Esophagus muscularis mucosa (tissue), 4 donors: ENCODE data around the gene CEP290. TPM values are rescaled to one million over a fixed set of nuclear protein-coding genes. Genes with fewer than 3 reads are reported as not detected.

Source experiments
- DNase-seq: peaks from one replicate; pipeline ENCODE4 v3.0.0-alpha.2; 2017; ENCODE audit errors: extremely low spot score
- H3K27ac ChIP-seq, 4 donors: fragments of 200-600 bp; sonication (generic); replicated peaks in 1 of 4; 1 replicate in 3 of 4; 2 replicates in 1 of 4; pipeline ENCODE4 v1.5.1; 2016 to 2019; ENCODE audit warnings: mild to moderate bottlenecking in 1 of 4
- H3K27me3 ChIP-seq, 4 donors: fragments of 200-600 bp; sonication (generic); one replicate each; pipeline versions ENCODE4 v1.5.1 to v1.6.0; 2016 to 2019
- H3K36me3 ChIP-seq, 4 donors: fragments of 200-600 bp; sonication (generic); one replicate each; pipeline ENCODE4 v1.5.1; 2016 to 2019
- H3K4me1 ChIP-seq, 4 donors: fragments of 200-600 bp; sonication (generic); one replicate each; pipeline ENCODE4 v1.5.1; 2016 to 2019
- H3K4me3 ChIP-seq, 4 donors: fragments of 200-600 bp; sonication (generic); 1 replicate in 2 of 4; 2 replicates in 2 of 4; pipeline ENCODE4 v1.5.1; 2016 to 2019; ENCODE audit warnings: mild to moderate bottlenecking in 4 of 4, moderate library complexity in 1 of 4
- H3K9me3 ChIP-seq, 4 donors: fragments of 200-600 bp; sonication (generic); 1 replicate in 3 of 4; 2 replicates in 1 of 4; pipeline ENCODE4 v1.5.1; 2016 to 2019
- CTCF ChIP-seq, 3 experiments: fragments of 200-600 bp in 2 of 3; fragments of 450-650 bp in 1 of 3; sonication (generic) in 2 of 3; IDR thresholded peaks; one replicate each; pipeline ENCODE4 v1.5.1; 2017 to 2019; ENCODE audit warnings: antibody characterized with exemption in 3 of 3, mild to moderate bottlenecking in 2 of 3, moderate library complexity in 1 of 3
- EP300 ChIP-seq: sonication (generic); formaldehyde crosslinking; IDR thresholded peaks from one replicate; pipeline ENCODE4 v1.6.1; 2017; ENCODE audit warnings: antibody characterized with exemption
- POLR2A ChIP-seq: fragments of 450-650 bp; IDR thresholded peaks from one replicate; pipeline ENCODE4 v1.6.1; 2017; ENCODE audit warnings: antibody characterized with exemption, moderate library complexity, mild to moderate bottlenecking, low read depth
- POLR2AphosphoS5 ChIP-seq, 2 donors: sonication (generic); formaldehyde crosslinking; IDR thresholded peaks; one replicate each; pipeline ENCODE4 v1.6.1; 2017; ENCODE audit warnings: antibody characterized with exemption in 2 of 2
- WGBS: methylation state at CpG from one replicate; pipeline ENCODE4 v1.1.5; 2018; 5-methylcytosine and 5-hydroxymethylcytosine counted together
- intact Hi-C: fragments of 100-400 bp; cut with DNase I; formaldehyde crosslinking; loops from one replicate; pipeline ENCODE4 v1.15.1; 2023
- total RNA-seq, 4 donors: library from RNA; depleted of rRNA; stranded (reverse); fragments of >200 nt; gene quantifications; one replicate each; pipeline versions ENCODE4 v1.1.0 to v1.2.1, GENCODE V29; 2016

CEP290 gene
- total RNA-seq, 4 donors from 2014 or later: 8.1 to 18.1 (median 13.6) TPM

DNA sequence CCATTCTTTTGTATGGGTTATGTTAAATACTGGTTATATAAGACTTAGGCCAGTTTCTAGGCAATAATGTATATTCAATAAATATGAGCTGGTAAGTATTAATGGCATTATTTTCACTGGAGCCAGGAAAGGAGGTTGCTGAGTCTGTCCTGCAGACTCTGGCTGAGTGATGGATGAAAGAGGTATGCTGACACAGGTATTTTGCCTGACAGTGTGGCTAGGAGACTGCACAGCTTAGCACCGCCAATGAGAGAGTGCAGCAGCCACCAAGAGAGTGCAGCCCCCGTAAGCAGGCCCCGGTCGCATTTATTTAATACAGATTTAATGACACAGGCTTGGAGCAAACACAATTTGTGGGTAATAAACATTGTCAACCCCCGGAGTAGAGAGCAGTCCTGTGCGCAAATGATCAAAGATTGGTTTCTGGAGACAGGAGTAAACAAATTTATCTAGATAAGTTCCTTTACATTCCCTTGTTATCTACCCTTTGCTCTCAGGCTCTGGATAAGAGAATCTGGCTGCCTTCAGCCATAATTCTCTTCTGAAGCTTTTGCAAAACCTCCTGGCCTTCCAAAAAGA is 37.6 kb upstream of the CEP290 start:
- no peak for TF ChIP-seq POLR2AphosphoS5 (IDR thresholded peaks at IDR 0.05)
- no peak for TF ChIP-seq POLR2A
- TF ChIP-seq EP300: no peak
- TF ChIP-seq CTCF (IDR thresholded peaks at IDR 0.05): no peak
- WGBS: 94% methylated on average over 6 of the region's 6 CpGs
- intact Hi-C loops: loop anchor here (10.0 kb wide), 1 partner anchor 215 kb away; no protein-coding TSS in a partner anchor
- Histone ChIP-seq H3K27me3 (no peaks in the 10 kb centered on the region), H3K4me1 (no peaks in the 10 kb centered on the region), H3K27ac (no peak overlapping the region), H3K36me3 (peaks cover 0 to 78% (median 49%) of the 10 kb centered on the region in 4 donors), H3K4me3 (no peak overlapping the region), H3K9me3 (no peaks in the 10 kb centered on the region)
- DNase-seq: no peak

DNA sequence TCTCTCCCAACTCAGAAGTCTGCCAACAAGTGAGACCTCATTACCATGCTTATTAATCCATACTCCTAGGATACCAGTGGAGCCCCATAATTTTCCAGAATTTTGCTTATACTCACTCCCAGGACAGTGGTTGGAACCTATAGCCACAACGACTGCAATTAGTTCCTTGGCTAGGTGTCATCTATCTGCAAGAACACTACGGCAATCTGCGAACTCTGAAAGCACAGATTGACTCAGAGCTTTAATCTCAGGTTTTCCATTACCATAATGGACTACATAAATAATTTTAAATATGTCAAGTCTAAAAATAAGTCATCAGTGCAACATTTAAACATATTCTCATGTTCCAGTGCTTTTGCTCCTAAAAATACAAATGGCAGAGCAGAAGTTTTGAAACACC is 33.7 kb upstream of the CEP290 start:
- no peaks in the 10 kb centered on the region for H3K9me3 ChIP-seq
- H3K27me3 ChIP-seq: no peaks in the 10 kb centered on the region
- H3K27ac ChIP-seq: no peak overlapping the region
- peaks cover 0 to 85% (median 44%) of the 10 kb centered on the region in 4 donors for H3K36me3 ChIP-seq
- TF ChIP-seq EP300: no peak
- no peak for TF ChIP-seq POLR2AphosphoS5 (IDR thresholded peaks at IDR 0.05)
- TF ChIP-seq CTCF (IDR thresholded peaks at IDR 0.05): no peak
- no peak for TF ChIP-seq POLR2A
- no peak for DNase-seq
- intact Hi-C loops: no loop called here
- H3K4me3 ChIP-seq: no peak overlapping the region
- 98% methylated on average over 3 of the region's 3 CpGs for WGBS
- H3K4me1 ChIP-seq: no peaks in the 10 kb centered on the region

DNA sequence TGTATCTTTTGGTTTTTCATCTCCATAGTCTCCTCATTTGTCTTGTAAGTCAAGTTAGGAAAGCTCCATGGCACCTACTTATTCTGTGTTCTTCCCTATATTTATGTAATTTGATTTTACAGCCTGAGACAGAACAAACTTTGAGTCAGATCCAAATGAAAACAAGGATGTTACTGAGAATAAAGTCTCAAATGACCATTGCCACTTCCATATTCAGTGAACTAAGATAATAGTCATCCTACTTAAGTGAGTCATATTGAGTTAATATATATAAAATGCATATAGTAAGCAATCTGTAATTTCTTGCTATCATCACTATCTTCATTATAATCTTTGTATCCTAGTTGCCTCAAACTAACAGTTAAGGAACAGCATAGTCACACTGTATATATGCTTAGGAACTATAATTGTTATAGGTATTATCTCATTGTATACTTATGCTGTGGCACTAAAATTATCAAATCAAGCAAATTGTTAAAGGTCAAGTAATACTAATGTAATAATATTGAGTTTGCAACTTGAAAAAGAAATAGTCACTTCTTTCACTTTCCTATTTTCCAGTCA is 31.0 kb upstream of the CEP290 start:
- peaks cover 0 to 73% (median 47%) of the 10 kb centered on the region in 4 donors for H3K36me3 ChIP-seq
- intact Hi-C loops: no loop called here
- no peak for DNase-seq
- TF ChIP-seq POLR2A (no peak), CTCF (IDR thresholded peaks at IDR 0.05) (no peak), POLR2AphosphoS5 (IDR thresholded peaks at IDR 0.05) (no peak), EP300 (no peak)
- H3K4me1 ChIP-seq: no peaks in the 10 kb centered on the region
- no peaks in the 10 kb centered on the region for H3K9me3 ChIP-seq
- H3K27me3 ChIP-seq: no peaks in the 10 kb centered on the region
- no peak overlapping the region for H3K27ac ChIP-seq
- H3K4me3 ChIP-seq: no peak overlapping the region

GRCh38 chr12:88167384-88167783 is 25.5 kb upstream of the CEP290 start:
- TF ChIP-seq POLR2A: no peak
- no peak for TF ChIP-seq POLR2AphosphoS5 (IDR thresholded peaks at IDR 0.05)
- 100% methylated on average over 2 of the region's 2 CpGs for WGBS
- intact Hi-C loops: no loop called here

GRCh38 chr12:88166179-88166578 is 24.3 kb upstream of the CEP290 start:
- no peak for DNase-seq
- WGBS: 100% methylated on average over 1 of the region's 1 CpG
- TF ChIP-seq EP300: no peak
- TF ChIP-seq POLR2A: no peak
- TF ChIP-seq CTCF (IDR thresholded peaks at IDR 0.05): no peak
- TF ChIP-seq POLR2AphosphoS5 (IDR thresholded peaks at IDR 0.05): no peak
- intact Hi-C loops: no loop called here
- no peaks in the 10 kb centered on the region for H3K9me3 ChIP-seq
- no peak overlapping the region for H3K27ac ChIP-seq
- no peaks in the 10 kb centered on the region for H3K4me1 ChIP-seq
- no peak overlapping the region for H3K4me3 ChIP-seq
- H3K36me3 ChIP-seq: peaks cover 21 to 70% (median 43%) of the 10 kb centered on the region in 4 donors
- no peaks in the 10 kb centered on the region for H3K27me3 ChIP-seq

More at GRCh38 chr12:88167384-88167783, 25.5 kb upstream of the CEP290 start:
- H3K36me3 ChIP-seq: peaks cover 21 to 71% (median 43%) of the 10 kb centered on the region in 4 donors
- no peak for DNase-seq
- no peaks in the 10 kb centered on the region for H3K4me1 ChIP-seq
- H3K4me3 ChIP-seq: no peak overlapping the region
- H3K27ac ChIP-seq: no peak overlapping the region
- H3K9me3 ChIP-seq: no peaks in the 10 kb centered on the region
- H3K27me3 ChIP-seq: no peaks in the 10 kb centered on the region
